ENCODE results near the gene STYX. TPM values are rescaled to one million over a fixed set of nuclear protein-coding genes. Genes with fewer than 3 reads are reported as not detected.
"Not testable (repeated sequence)": the region's sequence is repeated elsewhere in the genome, so short reads cannot be mapped to it uniquely, and the experiment has no call there.

The STYX gene
- total and polyA plus RNA-seq, 4 donors = 3.9 to 21.6 (median 7.2) TPM

DNA sequence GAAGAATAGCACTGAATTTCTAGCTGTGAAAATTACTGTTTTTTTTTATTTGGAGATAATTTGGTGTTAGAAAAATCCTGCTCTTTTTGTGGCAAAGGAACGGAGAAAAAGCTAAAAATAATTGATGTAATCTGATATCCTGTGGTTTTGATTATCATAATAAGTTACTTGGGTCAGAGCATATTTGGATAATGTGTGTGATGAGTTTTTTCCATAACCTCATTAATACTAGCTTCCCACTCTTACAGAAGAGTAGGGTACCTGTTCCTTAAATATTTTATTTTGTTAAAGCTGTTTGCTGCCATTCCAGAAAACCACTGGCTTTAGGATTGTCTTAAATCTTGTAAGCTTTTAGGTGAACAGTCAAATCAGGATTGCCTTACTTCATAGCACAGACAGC is 18.3 kb upstream of the STYX start:
- no peaks in the 10 kb centered on the region for H3K27me3 ChIP-seq (ENCODE audit: control insufficient read depth in 3 of 3, insufficient read depth in 3 of 3, low read length in 2 of 3)
- ATAC-seq (ENCODE audit: insufficient read depth, low FRiP score) (no peak), DNase-seq (no peak)
- H3K9ac ChIP-seq (ENCODE audit: insufficient read depth in 1 of 2, low read length in 2 of 2) = no peak overlapping the region
- no peak overlapping the region for H3K4me3 ChIP-seq
- H3K4me1 ChIP-seq (ENCODE audit: control insufficient read depth in 5 of 5, insufficient read depth in 5 of 5, low read length in 5 of 5) = peaks cover 0 to 9% (median 4%) of the 10 kb centered on the region in 5 donors
- WGBS, 2 donors = 36 to 52% methylated on average over 1 of the region's 1 CpG
- no peak overlapping the region for H3K27ac ChIP-seq (ENCODE audit: low read depth in 1 of 2, low read length in 1 of 2)
- no peaks in the 10 kb centered on the region for H3K9me3 ChIP-seq (ENCODE audit: control insufficient read depth in 4 of 4, insufficient read depth in 3 of 4, low read length in 3 of 4)
- no peak for TF ChIP-seq CTCF (IDR thresholded peaks at IDR 0.05; ENCODE audit: control extremely low read depth, extremely low read depth)
- peaks cover 11 to 48% (median 32%) of the 10 kb centered on the region in 4 donors for H3K36me3 ChIP-seq (ENCODE audit: control insufficient read depth in 4 of 4, insufficient read depth in 4 of 4, low read length in 4 of 4)

DNA sequence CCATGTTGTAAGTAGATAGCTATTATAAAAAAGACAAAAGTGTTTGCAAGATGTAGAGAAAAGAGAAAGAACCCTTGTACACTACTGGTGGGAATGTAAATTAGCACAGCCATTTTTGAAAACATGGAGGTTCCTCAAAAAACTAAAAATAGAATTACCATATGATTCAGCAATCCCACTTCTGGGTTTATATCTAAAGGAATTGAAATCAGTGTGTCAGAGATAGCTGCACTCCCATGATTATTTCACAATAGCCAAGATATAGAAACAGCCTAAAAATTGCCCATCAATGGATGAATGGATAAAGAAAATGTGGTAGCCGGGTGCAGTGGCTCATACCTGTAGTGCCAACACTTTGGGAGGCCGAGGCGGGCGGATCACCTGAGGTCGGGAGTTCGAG is 13.8 kb upstream of the STYX start:
- H3K9me3 ChIP-seq (ENCODE audit: control insufficient read depth in 4 of 4, insufficient read depth in 3 of 4, low read length in 3 of 4) = no peaks in the 10 kb centered on the region
- H3K9ac ChIP-seq (ENCODE audit: insufficient read depth in 1 of 2, low read length in 2 of 2) = no peak overlapping the region
- H3K4me1 ChIP-seq (ENCODE audit: control insufficient read depth in 5 of 5, insufficient read depth in 5 of 5, low read length in 5 of 5) = no peaks in the 10 kb centered on the region
- H3K36me3 ChIP-seq (ENCODE audit: control insufficient read depth in 4 of 4, insufficient read depth in 4 of 4, low read length in 4 of 4) = peaks cover 15 to 52% (median 32%) of the 10 kb centered on the region in 4 donors
- no peaks in the 10 kb centered on the region for H3K27me3 ChIP-seq (ENCODE audit: control insufficient read depth in 3 of 3, insufficient read depth in 3 of 3, low read length in 2 of 3)
- ATAC-seq (ENCODE audit: insufficient read depth, low FRiP score) (no peak), DNase-seq (no peak)
- no peak overlapping the region for H3K4me3 ChIP-seq
- 95 to 97% methylated on average over 6 of the region's 6 CpGs for WGBS, 2 donors
- no peak for TF ChIP-seq CTCF (IDR thresholded peaks at IDR 0.05; ENCODE audit: control extremely low read depth, extremely low read depth)
- no peak overlapping the region for H3K27ac ChIP-seq (ENCODE audit: low read depth in 1 of 2, low read length in 1 of 2)

- 97% methylated on average over 4 of the region's 4 CpGs for WGBS, 2 donors
- no peak overlapping the region for H3K27ac ChIP-seq (ENCODE audit: low read depth in 1 of 2, low read length in 1 of 2)
- H3K9me3 ChIP-seq (ENCODE audit: control insufficient read depth in 4 of 4, insufficient read depth in 3 of 4, low read length in 3 of 4) = no peaks in the 10 kb centered on the region
- peaks cover 16 to 47% (median 34%) of the 10 kb centered on the region in 4 donors for H3K36me3 ChIP-seq (ENCODE audit: control insufficient read depth in 4 of 4, insufficient read depth in 4 of 4, low read length in 4 of 4)
- no peak overlapping the region for H3K9ac ChIP-seq (ENCODE audit: insufficient read depth in 1 of 2, low read length in 2 of 2)
- DNase-seq (no peak), ATAC-seq (ENCODE audit: insufficient read depth, low FRiP score) (no peak)
- no peak for TF ChIP-seq CTCF (IDR thresholded peaks at IDR 0.05; ENCODE audit: control extremely low read depth, extremely low read depth)
- no peak overlapping the region for H3K4me3 ChIP-seq
- H3K4me1 ChIP-seq (ENCODE audit: control insufficient read depth in 5 of 5, insufficient read depth in 5 of 5, low read length in 5 of 5) = peaks cover 0 to 2% (median 0%) of the 10 kb centered on the region in 5 donors
- no peaks in the 10 kb centered on the region for H3K27me3 ChIP-seq (ENCODE audit: control insufficient read depth in 3 of 3, insufficient read depth in 3 of 3, low read length in 2 of 3)
Observed at GRCh38 chr14:52723514-52724359, 6.2 kb upstream of the STYX start.

GRCh38 chr14:52724360-52724644 is 5.7 kb upstream of the STYX start:
- Histone ChIP-seq H3K4me3 (no peak overlapping the region), H3K27ac (ENCODE audit: low read depth in 1 of 2, low read length in 1 of 2) (no peak overlapping the region), H3K9me3 (ENCODE audit: control insufficient read depth in 4 of 4, insufficient read depth in 3 of 4, low read length in 3 of 4) (no peaks in the 10 kb centered on the region), H3K4me1 (ENCODE audit: control insufficient read depth in 5 of 5, insufficient read depth in 5 of 5, low read length in 5 of 5) (peaks cover 0 to 2% (median 0%) of the 10 kb centered on the region in 5 donors), H3K27me3 (ENCODE audit: control insufficient read depth in 3 of 3, insufficient read depth in 3 of 3, low read length in 2 of 3) (no peaks in the 10 kb centered on the region), H3K36me3 (ENCODE audit: control insufficient read depth in 4 of 4, insufficient read depth in 4 of 4, low read length in 4 of 4) (peaks cover 17 to 45% (median 34%) of the 10 kb centered on the region in 4 donors), H3K9ac (ENCODE audit: insufficient read depth in 1 of 2, low read length in 2 of 2) (no peak overlapping the region)
- no peak for DNase-seq
- no peak for TF ChIP-seq CTCF (IDR thresholded peaks at IDR 0.05; ENCODE audit: control extremely low read depth, extremely low read depth)
- ATAC-seq (ENCODE audit: insufficient read depth, low FRiP score) = no peak

GRCh38 chr14:52727509-52727908 is 2.5 kb upstream of the STYX start:
- not testable (repeated sequence) for ATAC-seq (ENCODE audit: insufficient read depth, low FRiP score); H3K4me1 ChIP-seq (ENCODE audit: control insufficient read depth in 5 of 5, insufficient read depth in 5 of 5, low read length in 5 of 5); H3K27ac ChIP-seq (ENCODE audit: low read depth in 1 of 2, low read length in 1 of 2); H3K4me3 ChIP-seq; H3K9me3 ChIP-seq (ENCODE audit: control insufficient read depth in 4 of 4, insufficient read depth in 3 of 4, low read length in 3 of 4); H3K9ac ChIP-seq (ENCODE audit: insufficient read depth in 1 of 2, low read length in 2 of 2); DNase-seq; H3K27me3 ChIP-seq (ENCODE audit: control insufficient read depth in 3 of 3, insufficient read depth in 3 of 3, low read length in 2 of 3)
- 97 to 98% methylated on average over 2 of the region's 2 CpGs for WGBS, 2 donors
- peaks cover 12 to 26% (median 20%) of the 10 kb centered on the region in 4 donors for H3K36me3 ChIP-seq (ENCODE audit: control insufficient read depth in 4 of 4, insufficient read depth in 4 of 4, low read length in 4 of 4)

All from lung (tissue), 12 donors.